Frontal cortex (tissue), 4 donors: Measurements from ENCODE around the gene ASB4. TPM values are rescaled to one million over a fixed set of nuclear protein-coding genes. Genes with fewer than 3 reads are reported as not detected.
"Not testable (repeated sequence)": the region's sequence is repeated elsewhere in the genome, so short reads cannot be mapped to it uniquely, and the experiment has no call there.

ENCODE experiments used
- DNase-seq, 2 donors: peaks; one replicate each; pipeline ENCODE4 v3.0.0; 2012; ENCODE audit warnings: low spot score in 2 of 2
- FAIRE-seq: peaks from 2 replicates; lab custom pipeline; 2012; peaks lifted over from hg19 to GRCh38; lab: Jason Lieb, UNC
- total RNA-seq: library from RNA; depleted of rRNA; stranded (reverse); fragments of >200 nt; gene quantifications from one replicate; pipeline ENCODE4 v1.2.3, GENCODE V29; 2014
- donor health status: control.
- donor health status: control.
- donor health status: control.

Gene ASB4
- total RNA-seq, 1 donor from 2014 or later = under 0.01 TPM

DNA sequence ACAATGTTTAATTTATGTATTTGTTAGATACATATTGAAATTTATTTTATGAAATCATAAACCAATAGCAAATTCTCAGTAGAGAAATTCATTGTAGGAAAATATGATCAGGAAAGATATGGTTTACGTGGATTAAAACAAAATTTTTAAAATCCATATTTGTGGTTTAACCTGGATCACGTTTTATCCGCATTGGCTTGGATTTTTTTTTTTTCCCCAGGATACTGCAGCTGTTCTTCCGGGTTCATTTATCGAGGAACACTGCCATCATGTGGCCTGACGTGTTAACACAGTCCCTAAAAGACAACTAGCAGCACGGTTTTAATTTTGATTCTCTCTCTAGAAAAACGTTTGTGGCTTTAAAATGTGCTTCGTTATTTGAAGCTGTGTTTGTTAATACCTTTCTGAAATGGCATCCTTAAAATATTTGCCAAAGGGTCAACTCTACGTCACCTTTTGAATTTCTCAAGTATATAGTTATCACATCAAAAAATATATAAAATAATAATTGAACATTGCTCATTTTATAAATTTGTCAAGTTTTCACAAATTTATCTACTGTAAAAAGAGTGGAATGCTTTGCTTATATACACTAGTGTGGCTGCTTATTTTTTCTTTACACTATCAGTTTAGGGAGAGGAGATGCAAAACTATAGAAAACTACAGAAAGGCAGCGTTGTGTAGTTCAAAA lies 8.7 kb upstream of the ASB4 start:
- peak; percentile 97 for FAIRE-seq
- DNase-seq = peak; percentile 28 to 42

DNA sequence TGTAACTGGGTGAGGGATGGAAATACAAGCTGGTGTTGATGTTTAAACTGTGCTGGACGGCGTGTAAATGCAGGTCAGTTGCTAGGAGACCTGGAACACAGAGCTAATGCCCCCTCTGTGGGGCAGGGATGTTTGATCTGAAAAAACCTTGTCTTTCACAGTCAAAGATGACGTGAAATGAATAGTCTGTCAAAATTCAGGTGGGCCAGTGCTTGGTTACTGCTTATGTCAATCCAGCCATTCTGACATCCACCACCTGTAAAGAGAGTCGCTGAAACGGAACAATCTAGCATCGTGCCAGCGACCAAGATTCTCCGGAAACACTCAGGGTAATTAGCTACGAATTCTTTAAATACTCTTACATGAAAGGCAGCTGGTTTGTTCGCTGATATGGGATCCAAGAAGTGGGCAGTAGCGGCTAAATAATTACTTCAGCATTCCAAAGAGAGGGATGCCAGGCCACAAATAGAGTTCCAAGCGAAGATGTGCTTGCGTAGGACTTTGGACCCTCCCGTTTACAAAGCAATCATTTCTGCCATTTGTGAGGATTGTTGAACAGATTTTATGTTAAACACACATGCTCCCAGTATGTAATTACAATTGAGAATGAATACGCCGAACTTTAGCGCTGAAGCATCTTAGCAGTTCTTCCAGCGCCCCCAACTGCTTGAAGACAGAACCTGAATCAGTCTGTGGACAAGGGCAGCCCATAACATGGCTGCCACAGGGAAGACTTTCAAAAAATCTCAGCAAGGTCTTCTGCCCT lies 7.3 kb upstream of the ASB4 start:
- peak in 1 of 2 donors; percentile 8 for DNase-seq
- no peak for FAIRE-seq

DNA sequence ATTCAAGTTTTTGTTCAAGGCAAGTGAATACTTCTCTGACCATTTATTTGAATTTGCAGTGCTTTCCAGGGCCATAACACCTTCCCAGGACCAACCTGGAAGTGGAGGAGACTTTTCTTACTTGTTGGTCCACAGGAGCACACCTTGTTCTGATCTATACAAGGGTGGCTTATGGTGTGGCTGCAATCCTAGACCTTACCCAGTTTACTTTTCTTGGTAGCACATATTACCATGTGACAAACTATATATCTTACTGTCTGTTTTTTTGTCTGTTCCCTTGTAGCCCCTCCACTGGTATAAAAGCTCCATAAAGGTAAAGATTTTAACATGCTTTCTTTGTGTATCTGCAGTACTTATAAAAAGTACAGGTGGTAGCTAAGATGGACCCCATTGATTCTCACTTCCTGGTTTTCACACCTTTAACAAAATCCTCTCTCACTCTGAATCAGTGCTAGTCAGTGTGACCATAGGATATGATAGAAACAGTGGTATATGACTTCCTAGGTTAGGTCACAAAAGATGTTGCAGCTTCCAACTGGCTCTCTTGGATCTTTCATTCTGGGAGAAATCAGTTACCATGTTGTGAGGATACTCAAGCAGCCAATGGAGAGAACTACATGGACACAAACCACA lies 5.6 kb upstream of the ASB4 start:
- DNase-seq (no peak), FAIRE-seq (no peak)

DNA sequence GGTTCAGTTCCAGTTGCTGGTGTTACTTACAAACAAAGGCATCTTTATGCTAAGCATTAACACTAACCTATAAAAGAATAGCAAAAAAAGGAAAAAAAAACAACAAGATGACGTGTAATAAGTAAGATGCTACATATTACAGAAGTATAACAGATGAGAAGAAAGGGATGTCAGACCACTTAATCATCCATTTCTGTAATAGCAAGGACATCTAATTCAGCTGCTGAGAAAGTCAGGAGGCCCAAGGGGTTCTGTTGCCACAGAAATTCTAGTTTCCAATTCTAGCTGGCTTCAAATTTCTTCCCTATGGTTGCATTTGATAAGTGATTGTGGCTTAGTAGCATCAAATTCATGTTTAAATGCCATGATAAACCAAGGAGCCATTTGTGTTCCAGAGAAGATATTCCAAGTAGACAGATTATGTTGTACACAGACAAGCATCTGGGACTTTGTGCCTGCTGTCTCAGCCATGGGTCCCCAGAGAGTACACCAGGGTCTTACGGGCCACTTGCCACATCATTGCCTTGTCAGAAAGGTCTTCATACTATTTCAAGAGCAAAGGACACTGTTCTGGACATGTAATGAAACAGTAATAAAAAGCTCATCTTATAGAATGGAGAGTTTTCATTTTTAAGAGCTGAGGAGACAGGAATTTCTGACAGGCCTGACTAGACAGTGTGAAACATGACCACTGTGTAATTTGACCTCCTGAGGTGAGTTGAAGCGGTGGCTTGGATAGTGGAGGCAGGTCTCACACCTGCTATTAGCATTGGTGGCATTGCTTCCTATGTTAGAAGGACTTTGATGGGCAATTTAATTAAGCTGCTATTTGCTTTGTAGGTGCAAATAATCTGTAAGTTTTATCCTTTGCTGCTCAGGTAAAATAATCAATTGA lies 4.2 kb upstream of the ASB4 start:
- no peak for FAIRE-seq
- DNase-seq = no peak

DNA sequence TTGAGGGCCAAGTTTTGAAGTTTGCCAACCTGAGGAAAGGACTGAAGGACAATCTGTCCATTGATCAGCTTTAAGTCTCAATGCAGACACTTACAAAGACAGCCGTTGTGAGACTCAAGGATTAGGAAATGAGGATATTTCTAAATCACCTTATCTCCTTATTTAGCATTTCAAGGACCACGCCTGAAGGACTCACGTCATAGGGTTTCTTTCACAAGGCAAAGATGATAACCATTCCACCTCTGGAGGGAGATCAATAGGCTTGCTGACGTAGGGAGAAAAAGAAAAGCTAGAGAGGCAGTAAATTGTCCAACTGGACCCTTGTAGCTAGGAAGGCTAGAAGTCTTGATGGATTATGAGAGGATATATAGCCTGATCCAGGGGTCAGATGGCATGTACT lies 3.3 kb upstream of the ASB4 start:
- DNase-seq (no peak), FAIRE-seq (no peak)

DNA sequence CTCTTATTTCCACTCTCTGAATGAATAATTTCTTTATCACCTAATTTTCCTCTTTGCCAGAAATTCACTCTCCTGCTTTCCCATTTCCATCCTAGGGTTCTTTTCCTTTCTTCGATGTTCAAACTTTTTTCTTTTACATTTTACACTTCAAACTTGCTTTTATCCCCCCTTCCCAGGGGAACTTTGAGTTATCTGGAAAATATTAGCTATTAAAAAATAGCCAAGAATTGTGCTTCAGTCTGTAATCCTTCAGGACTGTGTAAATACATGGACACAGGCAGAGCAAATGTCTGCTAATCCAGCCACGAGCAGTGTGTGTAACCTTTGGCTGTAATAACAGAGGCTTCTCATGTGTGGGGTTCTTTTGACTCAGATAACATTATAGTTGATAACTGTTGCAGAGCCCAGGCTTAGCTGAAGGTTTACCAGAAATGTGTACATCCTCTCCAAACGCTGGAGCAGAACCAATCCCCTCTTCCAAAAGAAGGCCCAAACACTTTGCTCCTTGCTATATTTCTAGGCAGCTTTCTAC lies 4.6 kb downstream of the ASB4 start:
- FAIRE-seq = no peak
- DNase-seq = no peak

DNA sequence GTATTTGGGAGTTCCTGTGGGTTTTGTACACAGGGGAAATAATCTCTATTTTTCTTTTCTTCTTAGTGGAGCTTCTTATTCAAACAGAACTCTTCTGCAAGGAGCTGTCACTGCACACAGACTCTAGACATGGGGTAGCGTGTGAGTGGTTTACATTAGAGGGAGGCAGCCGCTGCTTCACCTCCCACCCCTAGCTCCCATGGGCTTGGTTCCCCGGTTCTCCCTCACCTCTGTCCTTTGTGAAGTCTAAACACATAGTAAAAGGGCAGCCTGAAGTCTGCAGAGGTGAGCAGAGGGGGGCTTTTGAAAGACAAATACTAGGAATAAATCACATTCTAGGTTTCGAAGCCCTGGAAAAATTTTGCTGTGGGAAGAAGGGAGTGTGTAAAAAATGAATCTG lies 5.5 kb downstream of the ASB4 start:
- no peak for FAIRE-seq
- DNase-seq = no peak

DNA sequence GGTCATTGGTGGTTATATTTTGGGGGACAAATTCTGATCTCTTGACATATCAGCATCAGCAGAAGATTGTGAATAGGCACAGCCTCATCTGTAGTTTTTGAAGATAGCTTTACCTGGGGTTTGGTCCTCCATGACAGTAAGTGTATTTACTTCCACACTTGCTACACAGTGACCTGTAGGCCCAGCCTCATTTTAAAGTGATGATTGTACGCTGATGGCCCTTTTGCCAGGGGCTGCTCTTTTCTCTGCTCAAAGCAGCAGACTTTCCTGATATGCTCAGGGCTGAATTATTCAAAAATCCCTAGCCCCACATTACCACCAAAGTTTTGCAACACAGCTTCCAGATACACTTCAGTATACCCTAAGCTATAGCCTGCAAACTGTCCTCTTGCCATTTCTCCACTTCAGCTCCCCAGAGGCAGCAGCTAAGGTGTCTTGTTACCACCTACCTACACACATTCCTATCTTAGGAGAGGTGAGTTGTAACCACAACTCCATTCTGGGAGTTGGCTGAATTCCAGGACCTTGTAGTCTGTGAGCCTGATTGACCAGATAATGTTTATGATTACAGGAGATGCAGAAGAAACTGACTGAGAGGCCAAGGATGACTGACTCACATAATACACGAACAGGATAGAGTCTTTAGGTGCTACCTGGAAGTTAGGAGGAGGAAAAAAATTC lies 6.0 kb downstream of the ASB4 start:
- FAIRE-seq (no peak), DNase-seq (no peak)

DNA sequence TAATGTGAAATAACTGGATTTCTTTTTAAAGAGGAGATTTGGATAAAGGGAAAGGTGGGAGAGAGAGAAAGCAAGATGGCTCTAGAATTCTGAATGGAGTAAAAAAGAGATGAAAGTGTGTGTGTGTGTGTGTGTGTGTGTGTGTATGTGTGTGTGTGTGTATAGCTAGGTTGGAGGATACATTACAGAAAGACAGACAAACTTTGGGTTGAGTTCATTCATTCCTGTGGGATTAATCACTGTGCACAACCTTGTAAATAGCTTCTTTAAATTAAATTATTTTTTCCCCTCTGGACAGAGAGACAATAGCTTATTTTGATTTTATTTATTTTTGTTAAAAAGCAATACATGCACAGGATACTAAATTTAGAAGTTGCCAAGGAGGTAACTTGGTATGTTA lies 7.5 kb downstream of the ASB4 start:
- DNase-seq (no peak), FAIRE-seq (no peak)

DNA sequence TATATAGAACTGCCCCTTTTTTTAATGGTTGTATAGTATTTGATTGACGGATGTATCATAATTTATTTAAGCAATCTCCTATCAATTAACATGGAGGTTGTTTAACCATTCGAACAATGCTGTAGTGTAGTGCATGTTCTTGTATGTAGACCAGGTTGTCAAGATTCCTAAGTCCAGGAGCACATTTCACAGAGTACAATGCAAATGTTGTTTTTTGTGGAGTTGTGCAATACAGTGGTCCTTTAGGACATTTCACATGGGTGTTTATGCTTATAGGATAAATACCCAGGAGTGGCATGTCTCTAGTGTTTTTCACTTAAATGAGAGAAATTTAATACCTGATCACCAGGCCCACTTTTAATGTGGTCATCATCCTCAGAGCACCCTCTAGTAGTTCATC lies 8.1 kb downstream of the ASB4 start:
- FAIRE-seq = no peak
- no peak for DNase-seq

DNA sequence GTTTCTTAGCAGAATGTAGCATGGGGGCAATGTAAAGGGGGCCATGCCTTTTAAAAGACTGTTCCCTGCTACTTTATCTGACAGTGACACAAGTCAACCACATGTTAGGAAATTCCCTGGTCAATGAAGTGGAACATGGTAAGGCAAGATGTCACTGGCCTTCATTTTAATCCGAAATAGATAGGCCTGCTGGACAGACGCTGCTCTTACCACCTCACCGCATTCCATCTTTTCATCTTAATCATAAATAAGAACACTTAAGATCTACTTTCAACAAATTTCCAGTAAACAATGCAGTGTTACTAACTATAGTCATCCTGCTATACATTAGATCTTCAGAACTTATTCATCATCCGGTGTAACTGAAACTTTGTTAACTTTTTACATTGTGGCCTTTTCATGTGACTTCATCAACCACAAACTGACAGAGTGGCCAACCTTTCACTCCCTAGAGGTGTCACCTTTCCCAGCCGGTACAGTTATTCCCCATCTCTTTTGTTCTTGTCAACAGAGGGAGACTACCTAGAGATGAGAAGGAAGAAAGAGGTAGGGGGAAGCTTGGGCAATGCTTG lies 15.6 kb downstream of the ASB4 start:
- FAIRE-seq (no peak), DNase-seq (no peak)

DNA sequence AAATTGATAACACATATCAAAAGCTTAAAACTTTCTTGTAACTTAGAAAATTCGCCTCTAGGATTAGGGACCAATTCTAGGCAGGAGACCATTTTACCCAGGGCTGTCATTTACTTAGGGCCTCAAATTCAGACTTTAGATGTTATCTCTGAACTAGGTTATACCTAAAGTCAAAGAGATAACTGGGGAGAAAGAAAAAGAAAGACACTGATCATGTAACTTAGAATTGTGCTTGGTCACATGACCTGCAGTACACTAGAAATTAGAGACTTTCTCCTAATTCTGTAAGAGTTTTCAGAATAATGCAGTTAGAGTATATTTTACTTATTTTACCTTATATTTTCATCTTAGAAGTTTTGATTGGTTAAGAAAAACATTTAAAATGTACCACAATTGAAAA lies 16.7 kb downstream of the ASB4 start:
- FAIRE-seq (no peak), DNase-seq (no peak)

DNA sequence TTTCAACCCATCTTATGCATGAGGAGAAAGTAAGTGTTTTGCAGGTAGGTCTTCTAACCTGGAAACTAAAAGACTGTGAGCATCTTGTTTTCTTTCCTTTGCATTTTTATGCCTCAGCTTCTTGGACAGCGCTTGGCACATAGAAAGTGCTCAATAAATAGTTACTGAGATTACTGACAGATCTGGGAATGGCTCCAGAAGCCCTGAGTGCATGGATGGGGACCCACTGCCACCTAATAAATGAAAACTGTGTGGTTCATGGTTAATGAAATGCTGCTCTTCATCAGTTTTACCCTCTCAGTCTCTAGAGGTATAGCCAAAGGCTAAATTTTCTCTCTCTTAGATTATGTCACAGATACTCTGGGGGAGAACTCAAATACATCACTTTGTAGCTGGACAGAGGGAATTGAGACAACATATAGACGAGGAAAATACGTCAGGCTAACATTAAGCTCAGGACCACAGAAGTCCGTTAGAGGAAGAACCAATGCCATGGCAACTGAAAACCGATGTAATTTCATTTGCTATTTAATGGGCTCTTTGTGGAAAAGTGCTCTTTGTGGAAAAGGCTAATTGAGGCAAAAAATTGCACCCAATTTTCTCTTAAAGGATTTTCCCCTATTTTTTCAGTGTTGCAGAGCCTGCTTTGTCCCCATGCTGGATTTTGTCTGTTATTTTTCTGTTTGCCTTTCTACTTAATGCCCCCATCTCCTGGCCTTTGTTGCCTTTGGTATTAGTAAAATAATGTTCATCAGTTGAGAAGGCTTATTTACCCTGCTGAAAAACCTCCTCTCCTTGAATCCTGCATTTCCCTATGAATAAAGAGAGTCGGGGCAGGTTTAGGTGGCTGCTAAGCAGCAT lies 17.8 kb downstream of the ASB4 start:
- FAIRE-seq (no peak), DNase-seq (no peak)

DNA sequence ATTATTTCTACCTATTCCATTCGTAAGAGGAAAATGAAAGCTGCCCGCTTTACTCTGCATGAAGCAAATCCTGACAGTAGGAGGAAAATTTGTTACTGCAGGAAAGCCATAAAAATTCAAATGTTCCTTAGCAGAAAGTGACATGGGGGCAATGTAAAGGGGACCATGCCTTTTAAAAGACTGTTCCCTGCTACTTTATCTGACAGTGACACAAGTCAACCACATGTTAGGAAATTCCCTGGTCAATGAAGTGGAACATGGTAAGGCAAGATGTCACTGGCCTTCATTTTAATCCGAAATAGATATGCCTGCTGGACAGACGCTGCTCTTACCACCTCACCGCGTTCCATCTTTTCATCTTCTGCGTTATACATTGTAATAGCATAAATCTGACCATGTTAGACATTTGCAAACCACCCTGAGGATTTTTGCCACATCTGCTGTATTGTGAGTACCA lies 18.4 kb downstream of the ASB4 start:
- DNase-seq, FAIRE-seq: not testable (repeated sequence)

DNA sequence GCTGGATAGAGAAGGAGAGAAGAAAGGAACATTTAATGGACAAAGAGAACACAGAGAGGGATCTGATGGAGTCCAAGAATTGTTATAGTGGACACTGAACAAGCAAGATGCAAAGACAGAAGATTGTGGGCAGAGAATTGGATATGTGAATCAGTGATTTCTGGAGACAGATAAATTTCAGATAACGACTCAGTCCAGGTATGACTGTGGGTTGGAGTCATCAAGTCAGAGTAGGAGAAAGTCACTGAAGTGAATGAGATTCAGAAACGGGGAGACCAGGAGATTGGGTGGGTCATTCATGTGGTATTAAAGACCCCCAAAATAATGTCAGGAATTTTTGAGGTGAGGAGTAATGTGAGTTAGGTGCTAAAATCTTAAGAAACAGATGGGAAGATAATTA lies 23.0 kb downstream of the ASB4 start:
- DNase-seq = no peak
- FAIRE-seq = no peak

DNA sequence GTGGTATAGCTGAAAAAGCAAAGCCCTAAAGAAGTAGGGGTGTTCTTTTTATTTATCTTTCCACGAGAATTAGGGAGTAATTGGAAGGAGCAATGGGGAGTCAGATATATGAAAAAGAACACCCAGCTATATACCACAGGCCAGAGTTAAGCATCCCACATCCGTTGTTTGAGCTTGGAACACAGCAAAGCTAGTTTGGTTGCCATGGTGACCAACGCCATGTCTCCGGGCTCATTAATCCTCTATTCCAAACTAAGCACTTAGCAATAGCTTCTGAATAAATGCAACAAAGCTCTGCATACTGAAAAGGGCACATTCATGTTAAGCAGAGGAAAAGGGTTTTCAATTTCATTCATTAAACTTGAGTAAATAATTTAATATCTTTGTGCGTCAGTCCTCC lies 23.5 kb downstream of the ASB4 start:
- no peak for FAIRE-seq
- DNase-seq = peak in 1 of 2 donors; percentile 28

DNA sequence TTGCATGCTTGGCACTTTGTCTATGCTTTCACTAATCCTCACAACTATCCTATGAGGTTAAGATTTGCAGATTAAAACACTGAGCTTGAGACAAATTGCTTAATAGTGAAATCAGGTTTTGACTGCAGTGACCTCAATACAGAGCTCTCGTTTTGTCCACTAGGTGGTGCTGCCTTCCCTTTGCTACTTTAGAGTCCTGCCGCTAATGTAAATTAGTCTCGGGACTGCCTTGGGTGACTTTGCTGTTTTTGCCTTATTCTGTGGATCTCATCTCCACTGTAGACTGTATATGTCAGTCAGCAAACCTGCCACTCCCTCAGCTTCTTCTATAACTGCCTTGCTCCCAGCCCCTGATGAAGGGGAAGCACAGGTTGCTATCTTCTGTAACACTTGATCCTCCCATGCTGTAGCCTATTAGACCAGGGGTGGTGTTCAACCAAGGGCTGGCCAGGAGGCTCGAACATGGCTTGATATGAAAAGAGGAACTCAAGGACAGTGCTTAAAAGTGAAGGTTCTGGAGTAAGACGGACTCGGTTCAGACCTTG lies 26.0 kb downstream of the ASB4 start:
- FAIRE-seq (peak; percentile 48), DNase-seq (peak; percentile 19 to 30)

DNA sequence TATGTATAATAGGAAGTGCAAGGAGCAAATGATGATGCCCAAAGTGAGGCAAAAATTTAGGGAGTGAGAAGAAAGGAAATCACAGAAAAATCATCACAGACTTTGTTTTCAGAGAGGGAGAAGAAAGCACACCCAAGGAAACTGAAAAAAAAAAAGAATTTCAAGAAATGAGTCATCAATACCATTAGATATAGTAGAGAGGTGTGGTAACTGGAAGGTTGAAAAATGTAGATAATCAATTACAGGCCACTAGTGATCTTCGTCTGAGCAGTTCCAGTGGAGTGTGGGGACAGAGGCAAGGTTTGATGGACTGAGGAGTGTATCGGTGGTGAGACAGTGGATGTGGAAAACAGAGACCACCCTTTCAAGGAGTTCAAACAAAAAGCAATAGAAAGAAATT lies 31.7 kb downstream of the ASB4 start:
- DNase-seq = no peak
- FAIRE-seq = no peak
